PC-3 (cell line): ENCODE results near the gene GABRA5.

Source experiments
- CTCF ChIP-seq: fragments of 300-600 bp; sonication (generic); conservative IDR thresholded peaks from 2 replicates; pipeline ENCODE4 v1.5.1; 2017; ENCODE audit warnings: antibody characterized with exemption, low read depth, mild to moderate bottlenecking, low read length
- EZH2 ChIP-seq: fragments of 300-600 bp; sonication (generic); IDR thresholded peaks from one replicate; pipeline ENCODE4 v1.6.1; 2017; ENCODE audit warnings: antibody characterized with exemption, mild to moderate bottlenecking, low read length; ENCODE audit not compliant: unreplicated experiment

- TF ChIP-seq EZH2: no peak
- no peak for TF ChIP-seq CTCF
Observed at GRCh38 chr15:26872206-26872605, 5.3 kb downstream of the GABRA5 start.
